Loucy (cell line): ENCODE measurements around the gene FCN2.

Experiments used
- EZH2phosphoT487 ChIP-seq: fragments of 200-600 bp; IDR thresholded peaks from 2 replicates; pipeline ENCODE4 v1.6.1; 2018; ENCODE audit warnings: antibody characterized with exemption, mild to moderate bottlenecking, moderate library complexity, borderline replicate concordance
- TF ChIP-seq, protein P1 (sequence below): fragments of 200-600 bp; sonication (generic); conservative IDR thresholded peaks from 2 replicates; pipeline ENCODE4 v1.5.1; 2014; ENCODE audit warnings: mild to moderate bottlenecking, antibody characterized with exemption, low read length

DNA sequence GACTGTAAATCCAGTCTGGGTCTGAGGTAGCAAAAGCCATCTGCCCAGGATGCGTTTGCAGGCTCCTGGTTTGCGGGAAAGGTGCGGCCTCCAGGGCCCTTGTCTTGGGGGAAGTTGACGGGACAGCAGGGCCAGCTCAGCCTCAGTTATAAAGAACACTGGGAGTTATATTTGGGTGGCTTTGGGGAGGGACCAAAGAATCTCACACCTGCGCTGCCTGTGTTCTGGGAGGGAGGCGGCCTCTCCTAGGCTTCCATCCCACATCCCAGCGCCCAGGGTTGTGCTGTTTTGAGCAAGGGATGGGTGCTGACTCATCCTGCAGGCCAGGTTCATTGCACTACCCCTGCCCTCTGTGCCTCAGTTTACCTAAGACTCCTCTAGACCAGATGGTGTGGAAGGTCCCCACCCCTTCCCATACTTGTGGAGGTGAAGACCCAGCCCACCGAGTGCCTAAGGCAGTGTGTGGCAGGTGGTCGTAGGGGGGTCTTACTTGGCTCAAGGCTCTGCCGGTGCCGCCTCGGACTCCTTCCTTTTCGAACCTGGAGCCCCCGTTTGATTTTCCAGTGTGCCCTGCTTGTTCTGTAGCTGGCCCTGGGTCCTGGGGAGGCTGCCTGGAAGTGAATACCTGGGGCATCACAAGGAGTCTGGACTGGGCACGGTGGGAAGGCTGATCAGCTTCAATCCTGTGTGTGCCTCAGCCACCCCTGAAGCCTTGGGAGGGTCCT, 39.3 kb upstream of the FCN2 start:
- TF ChIP-seq, protein P1, sequence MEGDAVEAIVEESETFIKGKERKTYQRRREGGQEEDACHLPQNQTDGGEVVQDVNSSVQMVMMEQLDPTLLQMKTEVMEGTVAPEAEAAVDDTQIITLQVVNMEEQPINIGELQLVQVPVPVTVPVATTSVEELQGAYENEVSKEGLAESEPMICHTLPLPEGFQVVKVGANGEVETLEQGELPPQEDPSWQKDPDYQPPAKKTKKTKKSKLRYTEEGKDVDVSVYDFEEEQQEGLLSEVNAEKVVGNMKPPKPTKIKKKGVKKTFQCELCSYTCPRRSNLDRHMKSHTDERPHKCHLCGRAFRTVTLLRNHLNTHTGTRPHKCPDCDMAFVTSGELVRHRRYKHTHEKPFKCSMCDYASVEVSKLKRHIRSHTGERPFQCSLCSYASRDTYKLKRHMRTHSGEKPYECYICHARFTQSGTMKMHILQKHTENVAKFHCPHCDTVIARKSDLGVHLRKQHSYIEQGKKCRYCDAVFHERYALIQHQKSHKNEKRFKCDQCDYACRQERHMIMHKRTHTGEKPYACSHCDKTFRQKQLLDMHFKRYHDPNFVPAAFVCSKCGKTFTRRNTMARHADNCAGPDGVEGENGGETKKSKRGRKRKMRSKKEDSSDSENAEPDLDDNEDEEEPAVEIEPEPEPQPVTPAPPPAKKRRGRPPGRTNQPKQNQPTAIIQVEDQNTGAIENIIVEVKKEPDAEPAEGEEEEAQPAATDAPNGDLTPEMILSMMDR = no peak
- TF ChIP-seq EZH2phosphoT487 = no peak
